T-helper 2 cell (primary cell): Measurements from ENCODE around the gene RPL29.
"Not testable (repeated sequence)": the region's sequence is repeated elsewhere in the genome, so short reads cannot be mapped to it uniquely, and the experiment has no call there.

Source experiments
- DNase-seq, 5 experiments: peaks; one replicate each; pipeline versions ENCODE4 v3.0.0 to v3.0.0-alpha.2; 2012 to 2022

RPL29 gene

DNA sequence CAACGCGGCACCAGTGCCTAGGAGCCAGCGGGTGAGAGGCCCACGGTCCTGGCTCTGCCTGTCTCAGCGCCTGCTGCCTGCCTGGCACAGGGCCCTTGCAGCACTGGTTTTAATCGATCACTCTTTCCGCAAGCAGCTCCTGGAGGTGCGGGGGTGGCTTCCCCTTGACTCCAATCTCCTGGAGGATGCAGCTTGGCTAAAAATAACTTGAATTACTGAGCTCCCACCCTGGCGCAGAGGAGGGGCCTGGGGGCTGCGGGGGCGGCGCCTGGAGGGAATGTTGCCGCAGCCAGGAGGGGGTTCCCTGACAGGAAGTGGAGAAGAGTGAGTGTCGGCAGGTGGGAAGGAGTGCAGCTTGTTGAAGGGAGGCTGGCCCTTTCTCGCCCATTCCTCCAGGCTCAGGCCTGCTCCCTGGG, 9.9 kb upstream of the RPL29 start:
- DNase-seq = no peak

DNA sequence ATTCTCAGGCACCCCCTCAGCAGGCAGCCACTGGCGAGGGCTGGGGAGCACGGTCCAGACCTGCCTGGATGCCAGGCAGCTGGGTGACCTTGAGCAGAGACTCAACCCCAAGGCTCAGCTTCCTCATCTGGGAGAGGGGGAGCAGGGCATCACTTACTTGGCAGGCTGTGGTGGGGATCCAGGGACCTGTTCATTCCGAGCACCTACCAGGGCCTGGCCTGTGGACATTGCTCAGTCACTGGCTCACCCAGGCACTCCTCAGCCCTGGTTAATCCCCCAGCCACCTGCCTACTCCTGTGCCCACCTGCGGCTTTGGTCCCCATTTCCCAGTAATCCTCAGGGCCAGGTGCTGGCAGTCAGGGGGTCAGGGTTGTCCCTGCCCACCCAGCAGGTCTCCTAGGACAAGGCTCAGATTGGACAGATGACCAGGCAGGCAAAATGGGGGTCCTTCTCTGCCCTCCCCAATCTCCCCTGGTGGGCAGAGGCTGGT, 9.3 kb upstream of the RPL29 start:
- DNase-seq = no peak

DNA sequence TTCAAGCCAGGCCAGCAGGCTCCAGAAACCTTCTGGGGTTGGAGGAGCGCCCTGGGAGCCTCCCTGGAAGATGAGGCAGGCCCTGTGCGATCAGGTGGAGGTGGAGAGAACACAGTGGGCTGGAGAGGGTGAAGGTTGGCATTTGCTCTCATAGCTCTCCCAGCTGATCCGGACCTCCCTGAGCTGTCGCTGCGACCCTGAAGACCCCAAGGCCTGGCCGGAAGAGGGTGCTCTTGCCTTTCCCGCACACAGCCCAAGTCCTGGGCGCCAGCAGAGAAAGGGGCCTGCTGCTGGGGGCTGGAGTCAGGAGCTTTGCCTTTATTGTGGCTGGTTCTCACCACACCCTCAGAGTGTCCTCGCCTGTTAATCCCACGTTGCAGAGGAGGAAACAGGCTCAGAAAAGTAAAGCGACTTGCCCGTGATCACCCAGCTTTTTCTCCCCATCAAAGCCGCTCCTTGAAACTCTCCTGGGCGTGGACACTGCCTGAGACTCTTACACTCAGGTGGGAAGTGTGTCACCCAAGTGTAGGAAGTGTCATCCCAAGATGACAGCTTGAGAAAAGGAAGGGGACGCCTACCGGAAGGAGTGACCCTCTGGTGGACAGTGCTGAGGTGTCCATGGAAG, 8.6 kb upstream of the RPL29 start:
- DNase-seq = no peak

DNA sequence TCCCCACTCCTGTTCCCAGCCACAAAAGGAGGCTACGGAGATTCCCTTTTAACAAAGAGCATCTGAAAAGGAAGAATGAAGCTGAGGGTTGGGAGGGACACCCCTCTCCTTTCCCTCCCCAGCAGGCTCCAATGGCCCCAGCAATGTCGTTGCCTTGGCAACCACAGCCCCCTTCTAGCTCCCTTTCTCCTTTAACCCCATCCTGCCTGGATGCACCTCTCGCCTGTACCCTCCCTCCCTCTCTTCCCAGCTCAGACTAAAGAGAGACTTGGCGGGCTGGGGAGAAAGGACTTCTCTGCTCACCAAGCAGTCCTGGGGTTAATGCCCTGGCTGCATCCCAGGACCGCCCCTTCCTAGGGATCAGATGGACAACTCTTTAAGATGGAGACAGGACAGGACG, 7.1 kb upstream of the RPL29 start:
- DNase-seq = no peak

DNA sequence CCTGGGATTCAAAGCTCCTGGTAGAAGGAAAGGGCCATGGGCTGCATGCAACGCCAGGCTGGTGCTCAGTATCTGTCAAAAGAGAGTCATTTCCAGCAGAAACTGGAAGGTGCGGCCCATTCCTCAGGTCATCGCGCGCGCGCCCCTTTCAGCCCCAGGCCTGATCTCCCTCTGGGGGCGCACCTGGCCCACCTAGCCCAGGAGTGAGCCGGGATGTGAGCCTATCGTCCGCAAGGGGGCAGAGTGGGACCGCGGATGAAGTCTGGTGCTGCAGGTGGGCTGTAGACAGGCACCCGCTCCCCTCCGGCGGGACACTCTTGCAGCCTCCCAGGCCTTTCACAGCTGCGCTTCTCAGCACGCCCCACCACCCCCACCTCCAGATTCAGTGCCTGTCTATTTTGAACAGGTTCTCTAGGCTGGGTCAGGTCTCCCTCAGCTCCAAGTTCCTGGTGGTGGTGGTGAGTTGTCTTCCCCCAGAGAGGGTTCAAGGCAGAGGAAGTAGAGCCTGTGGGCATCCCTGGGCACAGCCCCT, 5.8 kb upstream of the RPL29 start:
- DNase-seq = peak; percentile 73 to 81 (median 79)

DNA sequence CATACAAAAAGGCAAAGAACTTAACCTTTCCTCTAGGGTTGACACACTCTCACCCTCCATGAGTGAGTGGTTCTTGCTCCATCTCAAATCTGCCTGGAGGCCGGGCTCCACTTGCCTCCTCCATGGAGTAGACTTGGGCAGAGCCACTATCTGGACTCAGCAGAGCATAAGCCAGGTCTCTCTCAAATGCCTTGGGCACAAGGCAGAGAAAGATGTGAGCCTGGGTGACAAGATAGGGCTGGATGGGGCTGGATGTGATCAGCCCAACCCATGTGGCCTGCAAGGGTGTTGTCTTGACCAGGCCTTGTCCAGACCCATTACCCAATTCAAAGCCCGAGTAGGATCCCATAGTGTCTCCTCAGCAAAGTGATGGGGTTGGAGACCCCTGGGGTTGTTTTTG, 4.2 kb upstream of the RPL29 start:
- no peak for DNase-seq

DNA sequence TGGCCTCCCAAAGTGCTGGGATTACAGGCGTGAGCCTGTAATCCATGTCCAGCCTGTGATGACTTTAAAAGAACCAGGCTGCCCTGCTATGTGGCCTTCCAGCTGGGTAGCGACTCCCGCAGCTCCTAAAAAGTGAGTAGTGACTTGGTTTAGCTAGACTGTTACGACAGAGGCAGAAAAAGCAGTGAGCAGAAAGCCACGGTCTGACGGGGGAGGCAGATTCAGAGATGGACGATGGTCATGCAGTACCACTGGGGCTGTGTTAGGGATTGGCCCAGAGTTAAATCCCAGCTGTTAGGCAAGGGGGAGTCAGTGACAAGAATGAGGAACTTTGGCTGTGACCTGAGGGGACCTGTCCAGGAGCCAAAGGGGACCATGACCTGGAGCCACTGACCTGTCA, 3.1 kb upstream of the RPL29 start:
- no peak for DNase-seq

DNA sequence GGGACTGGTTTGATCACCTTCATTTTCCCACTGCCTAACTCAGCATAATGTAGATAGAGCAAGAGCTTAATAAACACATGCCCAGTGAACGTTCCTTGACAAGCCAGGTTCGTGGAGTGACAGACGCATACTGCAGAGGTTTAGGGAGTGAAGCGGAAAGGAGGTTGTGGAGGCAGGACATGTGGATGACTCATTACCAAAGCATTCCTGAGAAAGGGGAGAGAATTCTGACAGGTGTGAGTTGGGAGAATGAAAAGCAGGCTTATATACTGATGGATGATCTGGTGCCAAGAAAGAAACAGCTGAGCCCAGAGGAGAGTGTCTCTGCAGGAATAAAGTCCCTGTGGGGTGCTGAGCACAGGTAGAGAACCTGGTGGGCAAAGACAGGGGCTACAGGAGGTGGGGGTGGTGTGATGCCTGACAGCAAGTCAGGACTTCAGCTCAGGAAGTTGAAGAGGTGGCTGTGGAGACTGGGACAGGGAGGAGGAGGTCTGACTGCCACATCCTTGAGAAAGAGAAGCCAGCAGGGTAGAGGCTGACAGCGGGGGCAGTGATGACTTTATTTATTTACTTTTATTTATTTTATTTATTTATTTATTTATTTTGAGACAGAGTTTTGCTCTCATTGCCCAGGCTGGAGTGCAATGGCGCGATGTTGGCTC, 2.4 kb upstream of the RPL29 start:
- no peak for DNase-seq

DNA sequence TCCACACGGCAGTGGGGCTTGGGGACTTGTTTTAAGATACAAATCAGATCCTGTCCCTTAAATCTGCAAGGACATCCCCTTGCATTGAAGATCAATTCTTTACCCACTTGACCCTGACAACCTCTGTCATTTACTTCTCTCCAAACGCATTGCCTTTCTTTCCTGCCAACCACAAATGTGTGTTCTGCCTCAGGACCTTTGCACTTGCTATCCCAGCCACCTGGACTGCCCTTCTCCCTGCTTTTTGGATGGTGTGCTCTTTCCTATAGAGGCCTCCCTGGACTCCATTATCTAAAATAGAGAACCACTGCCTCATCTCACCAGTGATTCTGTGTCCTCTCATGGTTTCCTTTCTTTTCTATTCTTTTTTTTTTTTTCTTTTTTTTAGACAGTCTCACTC, 1.5 kb upstream of the RPL29 start:
- DNase-seq = no peak

DNA sequence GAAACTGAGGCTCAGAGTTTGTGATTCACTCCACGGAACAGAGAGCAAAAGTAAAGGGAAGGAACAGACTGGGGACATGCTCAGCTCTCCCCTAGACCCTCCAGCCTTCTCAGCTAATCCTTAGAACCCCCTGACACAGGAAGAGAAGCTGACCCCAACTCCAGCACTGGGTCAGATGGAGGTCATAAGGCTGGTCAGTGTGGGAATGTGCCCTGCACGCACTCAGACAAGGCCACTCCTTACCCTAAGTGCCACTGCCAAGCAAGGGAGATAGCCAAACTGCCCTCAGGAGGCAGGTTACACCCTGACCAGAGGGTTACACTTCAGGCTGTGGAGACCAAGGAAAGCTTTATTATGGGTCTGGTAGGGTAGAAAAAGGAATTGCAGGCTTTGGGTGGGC, 1.2 kb downstream of the RPL29 start:
- no peak for DNase-seq

DNA sequence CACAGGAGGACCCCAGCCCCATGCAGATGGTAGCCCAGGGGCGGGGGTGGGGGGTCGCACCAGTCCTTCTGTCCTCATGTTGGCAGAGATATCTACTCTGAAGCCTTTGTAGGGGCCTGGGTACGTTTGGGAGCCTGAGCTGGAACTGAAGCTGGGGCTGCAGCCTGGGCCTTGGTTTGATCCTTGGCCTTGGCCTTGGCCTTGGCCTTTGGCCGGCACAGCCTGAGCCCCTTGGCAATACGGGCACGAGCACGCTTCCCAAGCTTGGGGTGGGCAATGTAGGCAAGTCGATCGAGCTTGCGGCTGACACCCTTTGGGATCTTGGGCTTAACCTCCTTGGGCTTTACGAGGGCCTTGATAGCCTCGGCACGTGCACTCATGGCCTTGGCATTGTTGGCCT, 2.0 kb downstream of the RPL29 start:
- DNase-seq = not testable (repeated sequence)

DNA sequence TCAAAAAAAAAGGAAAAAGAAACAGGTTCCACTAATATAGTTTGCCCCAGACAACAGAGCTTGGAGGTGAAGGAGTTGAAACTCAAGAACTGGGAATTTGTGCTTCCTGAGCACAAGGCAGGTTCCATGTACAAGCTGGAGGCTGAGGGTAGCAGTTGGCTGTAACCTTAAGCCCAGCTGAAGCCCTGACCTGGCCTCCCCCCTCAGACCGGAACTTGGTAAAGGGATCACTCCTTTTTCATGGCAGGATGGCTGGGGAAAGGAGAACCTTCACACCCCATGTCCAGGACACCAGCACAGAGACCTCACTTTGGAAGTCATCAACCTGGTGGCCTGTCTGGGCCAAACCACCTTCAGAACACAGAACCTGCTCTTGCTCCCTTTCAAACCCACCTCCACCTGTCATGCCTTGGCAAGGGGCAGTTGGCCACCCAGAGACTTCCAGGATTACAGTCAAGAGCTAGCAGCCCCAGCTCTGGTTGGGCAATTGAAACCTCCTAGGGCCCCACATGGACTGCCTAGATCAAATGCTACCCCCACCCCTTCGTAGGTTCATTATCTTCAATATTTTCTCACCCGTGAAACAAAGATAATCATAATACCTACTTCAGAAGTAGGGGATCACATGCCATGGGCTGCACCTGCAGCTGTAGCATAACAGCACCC, 3.5 kb downstream of the RPL29 start:
- DNase-seq = no peak

DNA sequence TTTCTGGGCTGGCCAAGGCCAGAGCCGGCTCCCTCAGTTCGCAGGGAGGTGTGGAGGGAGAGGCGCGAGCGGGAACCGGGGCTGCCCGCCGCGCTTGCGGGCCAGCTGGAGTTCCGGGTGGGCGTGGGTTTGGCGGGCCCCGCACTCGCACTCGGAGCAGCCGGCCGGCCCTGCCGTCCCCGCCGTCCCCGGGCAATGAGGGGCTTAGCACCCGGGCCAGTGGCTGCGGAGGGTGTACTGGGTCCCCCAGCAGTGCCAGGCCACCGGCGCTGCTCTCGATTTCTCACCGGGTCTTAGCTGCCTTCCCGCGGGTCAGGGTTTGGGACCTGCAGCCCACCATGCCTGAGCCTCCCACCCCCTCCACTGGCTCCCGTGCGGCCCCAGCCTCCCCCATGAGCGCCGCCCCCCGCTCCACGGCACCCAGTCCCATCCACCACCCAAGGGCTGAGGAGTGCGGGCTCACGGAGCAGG, 5.2 kb downstream of the RPL29 start:
- not testable (repeated sequence) for DNase-seq

DNA sequence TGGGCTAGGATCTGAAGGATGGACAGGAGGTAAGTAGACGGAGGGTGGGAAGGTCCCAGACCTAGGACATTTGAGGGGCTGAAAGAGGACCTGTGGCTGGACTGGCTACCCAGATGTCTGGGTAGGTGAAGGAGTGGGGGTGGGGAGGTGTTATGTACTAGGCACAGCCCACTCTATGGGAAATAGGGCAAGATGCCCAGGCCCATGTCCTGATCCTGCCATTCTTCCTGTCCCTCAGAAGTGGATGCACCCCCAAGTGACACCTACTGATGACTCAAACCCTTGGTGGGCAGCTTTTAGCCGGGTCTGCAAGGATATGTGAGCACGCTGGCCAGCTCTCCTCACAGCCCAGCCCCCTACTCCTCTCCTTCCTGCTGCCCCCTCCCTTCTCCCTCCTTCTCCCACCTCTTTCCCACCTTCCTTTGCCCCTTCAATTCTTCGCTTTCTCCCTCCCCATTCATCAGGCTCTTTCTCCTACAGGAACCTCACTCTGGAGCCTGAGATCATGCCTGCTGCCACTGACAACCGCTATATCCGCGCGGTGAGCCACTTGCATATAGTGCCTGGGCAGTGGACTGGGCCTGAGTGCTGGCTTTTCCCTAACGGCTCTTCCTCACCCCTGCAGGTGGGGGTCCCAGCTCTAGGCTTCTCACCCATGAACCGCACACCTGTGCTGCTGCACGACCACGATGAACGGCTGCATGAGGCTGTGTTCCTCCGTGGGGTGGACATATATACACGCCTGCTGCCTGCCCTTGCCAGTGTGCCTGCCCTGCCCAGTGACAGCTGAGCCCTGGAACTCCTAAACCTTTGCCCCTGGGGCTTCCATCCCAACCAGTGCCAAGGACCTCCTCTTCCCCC, 7.2 kb downstream of the RPL29 start:
- no peak for DNase-seq

DNA sequence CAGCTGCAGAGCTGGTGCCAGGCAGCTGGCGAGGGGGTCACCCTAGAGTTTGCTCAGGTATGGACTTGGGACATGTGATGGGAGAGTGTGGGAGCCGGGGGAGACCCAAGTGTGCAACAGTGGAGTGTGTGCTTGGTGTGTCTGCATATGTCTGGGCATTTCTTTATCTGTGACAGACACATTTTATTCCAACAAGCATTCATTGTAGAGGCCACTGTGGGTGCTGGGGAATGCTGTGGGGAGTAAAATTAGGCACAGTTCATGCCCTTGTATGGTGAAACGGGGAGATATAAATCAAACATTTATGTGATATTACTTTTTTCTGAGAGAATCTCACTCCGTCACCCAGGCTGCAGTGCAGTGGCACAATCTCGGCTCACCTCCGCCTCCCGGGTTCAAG, 8.1 kb downstream of the RPL29 start:
- no peak for DNase-seq

DNA sequence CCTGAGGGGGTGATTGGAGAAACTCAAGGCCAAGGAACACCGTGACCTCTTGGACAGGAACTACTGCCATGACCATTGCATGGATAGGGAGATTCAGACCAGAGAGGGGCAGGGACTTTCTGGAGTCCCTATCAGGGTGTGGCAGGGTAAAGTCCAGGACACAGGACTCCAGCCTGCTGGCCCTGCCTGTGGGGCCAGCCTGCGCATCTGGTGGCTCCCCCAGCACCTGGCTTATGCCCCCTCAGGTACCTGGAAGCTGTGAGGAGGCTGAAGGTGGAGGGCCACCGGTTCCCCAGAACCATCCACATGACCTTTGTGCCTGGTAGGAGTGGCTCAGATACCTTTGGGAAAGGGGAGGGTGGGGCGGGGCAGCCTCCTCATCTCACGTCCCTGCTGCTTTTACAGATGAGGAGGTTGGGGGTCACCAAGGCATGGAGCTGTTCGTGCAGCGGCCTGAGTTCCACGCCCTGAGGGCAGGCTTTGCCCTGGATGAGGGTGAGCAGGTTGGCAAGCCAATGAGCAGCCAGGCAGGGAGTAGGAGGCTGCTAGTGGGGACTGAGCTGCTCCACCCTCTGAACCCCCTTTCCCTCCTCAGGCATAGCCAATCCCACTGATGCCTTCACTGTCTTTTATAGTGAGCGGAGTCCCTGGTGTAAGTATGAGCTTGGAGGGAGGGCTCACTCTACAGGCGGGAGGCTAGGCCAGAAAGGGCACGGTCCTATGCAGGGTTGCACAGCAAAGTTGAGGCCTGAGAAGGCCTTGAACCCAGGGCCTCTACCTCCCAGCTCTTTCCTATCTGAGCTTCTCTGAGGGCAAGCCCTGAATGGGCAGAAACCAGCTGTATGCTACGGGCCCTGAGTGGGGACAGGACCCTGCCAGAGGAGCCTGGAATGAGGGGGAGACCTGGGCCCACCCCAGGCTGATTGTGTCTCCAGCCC, 9.4 kb downstream of the RPL29 start:
- no peak for DNase-seq

DNA sequence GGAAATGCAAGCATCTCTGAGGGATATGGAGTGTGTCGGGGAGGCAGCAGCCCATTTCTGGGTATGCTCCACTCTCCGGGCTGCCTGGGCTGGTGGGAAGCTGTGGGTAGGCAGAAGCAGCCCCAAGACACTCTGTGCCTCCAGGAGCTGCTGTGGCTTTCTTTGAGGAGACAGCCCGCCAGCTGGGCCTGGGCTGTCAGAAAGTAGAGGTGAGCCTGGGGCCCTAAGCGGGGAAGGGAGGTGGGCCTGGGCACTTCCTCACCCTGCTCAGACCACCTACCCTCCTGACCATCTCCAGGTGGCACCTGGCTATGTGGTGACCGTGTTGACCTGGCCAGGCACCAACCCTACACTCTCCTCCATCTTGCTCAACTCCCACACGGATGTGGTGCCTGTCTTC, 10.6 kb downstream of the RPL29 start:
- DNase-seq = no peak

DNA sequence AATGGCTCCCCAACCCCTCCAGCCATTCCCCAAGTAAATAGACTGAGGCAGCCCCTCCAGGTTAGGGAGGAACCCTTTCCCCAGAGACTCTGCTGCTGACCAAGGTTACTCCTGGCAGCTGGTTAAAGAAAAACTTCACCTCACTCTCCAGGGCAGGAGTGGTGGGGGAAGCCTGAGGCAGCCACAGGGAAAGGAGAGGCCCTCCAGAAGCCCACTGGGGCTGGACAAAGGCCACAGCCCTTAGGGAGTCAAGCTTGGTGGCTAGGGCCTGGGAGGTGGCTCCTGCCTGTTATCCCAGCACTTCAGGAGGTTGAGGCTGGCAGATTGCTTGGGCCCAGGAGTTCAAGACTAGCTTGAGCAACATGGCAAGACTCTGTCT, 11.4 kb downstream of the RPL29 start:
- DNase-seq = no peak

DNA sequence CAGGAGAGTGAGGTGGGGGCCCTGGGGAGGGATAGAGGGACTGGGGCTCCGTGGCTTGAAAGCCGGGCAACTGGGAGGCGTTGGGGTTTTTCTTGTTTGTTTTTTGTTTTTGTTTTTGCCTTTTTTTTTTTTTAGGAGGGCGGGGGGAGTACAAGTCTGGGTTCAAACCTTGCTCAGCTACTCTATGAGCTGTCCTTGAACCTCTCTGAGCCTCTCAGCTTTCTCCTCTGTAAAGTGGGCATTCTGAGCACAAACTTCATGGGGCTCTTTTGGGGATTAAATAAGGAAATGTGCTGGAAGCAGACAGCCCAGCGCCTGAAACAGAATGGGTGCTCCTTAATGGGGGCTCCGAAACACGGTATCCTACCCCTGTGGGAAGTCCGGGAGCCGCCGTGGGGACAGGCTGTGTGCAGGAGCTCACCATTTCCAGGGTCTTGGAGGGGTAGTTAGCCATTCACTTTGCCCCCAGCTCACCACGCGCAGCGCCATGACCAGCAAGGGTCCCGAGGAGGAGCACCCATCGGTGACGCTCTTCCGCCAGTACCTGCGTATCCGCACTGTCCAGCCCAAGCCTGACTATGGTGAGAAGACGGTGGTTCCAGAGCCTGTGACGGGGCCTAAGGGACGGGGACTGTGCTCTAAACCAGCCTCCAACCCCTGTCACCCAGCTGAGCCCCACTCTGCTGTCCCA, 12.0 kb downstream of the RPL29 start:
- no peak for DNase-seq

DNA sequence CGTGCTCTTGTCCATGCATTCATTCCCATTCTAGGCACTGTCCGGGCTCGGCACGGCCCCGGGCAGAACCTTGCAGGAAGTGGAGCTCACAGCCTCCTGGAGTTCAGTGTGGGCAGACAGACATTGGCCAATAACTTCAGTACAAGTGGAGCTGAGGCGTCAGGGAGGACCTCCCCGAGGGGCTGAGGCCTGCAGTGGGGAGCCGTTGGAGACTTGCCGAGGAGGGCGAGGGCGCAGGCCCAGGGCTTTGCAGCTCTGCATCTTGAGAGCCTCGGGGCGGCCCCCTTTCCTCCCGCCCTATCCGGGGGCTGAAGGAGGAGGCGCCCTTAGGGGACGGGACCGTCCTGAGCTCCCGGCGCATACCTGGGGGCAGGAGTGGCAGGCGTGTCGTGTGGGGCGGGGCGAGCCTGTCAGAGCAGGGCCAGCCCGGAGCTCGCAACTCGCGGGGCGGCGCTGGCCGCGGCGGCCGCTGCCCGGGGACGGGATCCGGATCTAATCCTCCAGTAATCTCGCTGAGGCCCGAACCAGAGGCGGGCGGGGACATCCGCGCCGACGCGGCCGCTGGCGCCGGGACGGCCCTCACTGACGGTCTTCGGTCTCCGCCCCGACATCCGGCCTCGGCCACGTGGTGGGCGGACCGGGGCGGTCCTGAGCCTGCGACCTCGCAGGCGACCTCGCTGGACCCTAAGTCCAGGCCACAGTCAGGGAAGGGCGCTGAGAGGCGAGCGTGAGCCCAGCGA, 12.7 kb downstream of the RPL29 start, which contains the start of gene ACY1:
ACY1 (plus strand) TSS at position 698 of the 740 bp plus-strand sequence. CDS start 530 bp downstream, outside the sequence.
- peak; percentile 50 to 72 (median 65) for DNase-seq
